Transverse colon (tissue), 3 donors: ENCODE data around the gene TJAP1.
A peak's percentile ranks its signal among the peaks of the same experiment; 100 is the strongest.

ENCODE experiments used
- CTCF ChIP-seq, 5 experiments: fragments of 200-600 bp in 3 of 5; fragments of 450-650 bp in 2 of 5; sonication (generic) in 3 of 5; IDR thresholded peaks; 1 replicate in 2 of 5; 2 replicates in 3 of 5; pipeline ENCODE4 v1.5.1; 2016 to 2017; ENCODE audit warnings: antibody characterized with exemption in 5 of 5, inconsistent platforms in 3 of 5, mild to moderate bottlenecking in 2 of 5, moderate library complexity in 1 of 5
- EP300 ChIP-seq: sonication (generic); formaldehyde crosslinking; IDR thresholded peaks from one replicate; pipeline ENCODE4 v1.6.1; 2017; ENCODE audit warnings: antibody characterized with exemption, low read depth
- POLR2A ChIP-seq: fragments of 450-650 bp; IDR thresholded peaks from one replicate; pipeline ENCODE4 v1.6.1; 2016; ENCODE audit warnings: antibody characterized with exemption, mild to moderate bottlenecking, moderate library complexity

- no peak for TF ChIP-seq POLR2A
- TF ChIP-seq CTCF (IDR thresholded peaks at IDR 0.05): peak in 1 of 5 experiments; percentile 47
- TF ChIP-seq EP300: no peak
Measured at GRCh38 chr6:43454696-43455530, 22.5 kb upstream of the TJAP1 start.
